HEK293 (cell line): ENCODE results near the gene TMC2.
A peak's percentile ranks its signal among the peaks of the same experiment; 100 is the strongest.

Source experiments
- CTCF ChIA-PET: fragments of 350-600 bp; formaldehyde crosslinking; extraction: SDS; loops from one replicate; lab custom pipeline; 2021; ENCODE audit warnings: antibody characterized with exemption; lab: Yijun Ruan, JAX
- POLR2A ChIA-PET: fragments of 300-600 bp; formaldehyde crosslinking; extraction: SDS; loops from one replicate; lab custom pipeline; 2020; ENCODE audit warnings: antibody characterized with exemption, inconsistent platforms; lab: Yijun Ruan, JAX
- H3K27ac ChIP-seq: fragments of 200-500 bp; sonication (Bioruptor generic); 2 replicates; pipeline ENCODE4 v1.5.1; 2014; ENCODE audit warnings: low read depth, low read length, control low read depth, inconsistent platforms; ENCODE audit errors: extremely low read depth
- H3K36me3 ChIP-seq, 2 experiments: fragments of 200-500 bp in 1 of 2; sonication (Bioruptor generic) in 1 of 2; 1 replicate in 1 of 2; 2 replicates in 1 of 2; pipeline ENCODE4 v1.5.1; 2014 to 2017; ENCODE audit warnings: inconsistent platforms in 2 of 2, low read length in 2 of 2; ENCODE audit not compliant: control insufficient read depth in 2 of 2, insufficient read depth in 1 of 2
- H3K4me1 ChIP-seq: fragments of 200-500 bp; sonication (Bioruptor generic); 2 replicates; pipeline ENCODE4 v1.5.1; 2014; ENCODE audit warnings: mild to moderate bottlenecking, low read length, inconsistent platforms; ENCODE audit not compliant: control insufficient read depth, insufficient read depth
- H3K4me3 ChIP-seq: 2 replicates; pipeline ENCODE4 v1.5.1; 2011; ENCODE audit warnings: low read depth, mild to moderate bottlenecking, control low read depth, low read length, moderate library complexity
- H3K9me3 ChIP-seq: fragments of 200-500 bp; sonication (Bioruptor generic); 2 replicates; pipeline ENCODE4 v1.5.1; 2014; ENCODE audit warnings: low read depth, low read length, inconsistent platforms; ENCODE audit not compliant: control insufficient read depth, insufficient read depth
- CTCF ChIP-seq: fragments of 450-650 bp; formaldehyde crosslinking; IDR thresholded peaks from 2 replicates; pipeline ENCODE4 v1.5.1; 2016; ENCODE audit warnings: missing biosample characterization, missing genetic modification characterization
- EGR2 ChIP-seq: fragments of 450-650 bp; formaldehyde crosslinking; IDR thresholded peaks from 2 replicates; pipeline ENCODE4 v1.5.1; 2016; ENCODE audit warnings: low read depth, missing biosample characterization, missing genetic modification characterization
- KLF16 ChIP-seq: fragments of 450-650 bp; formaldehyde crosslinking; IDR thresholded peaks from 2 replicates; pipeline ENCODE4 v1.5.1; 2017; ENCODE audit warnings: missing biosample characterization, missing genetic modification characterization
- MZF1 ChIP-seq: fragments of 450-650 bp; formaldehyde crosslinking; IDR thresholded peaks from 2 replicates; pipeline ENCODE4 v1.5.1; 2017; ENCODE audit warnings: missing biosample characterization, missing genetic modification characterization, borderline replicate concordance
- OSR2 ChIP-seq: fragments of 450-650 bp; formaldehyde crosslinking; IDR thresholded peaks from 2 replicates; pipeline ENCODE4 v1.5.1; 2016; ENCODE audit warnings: missing biosample characterization, missing genetic modification characterization
- ZBTB21 ChIP-seq: fragments of 450-650 bp; formaldehyde crosslinking; IDR thresholded peaks from 2 replicates; pipeline ENCODE4 v1.5.1; 2017; ENCODE audit warnings: missing biosample characterization, missing genetic modification characterization
- ZBTB7A ChIP-seq: fragments of 450-650 bp; formaldehyde crosslinking; IDR thresholded peaks from 2 replicates; pipeline ENCODE4 v1.5.1; 2016; ENCODE audit warnings: low read depth, missing biosample characterization, missing genetic modification characterization
- ZFHX2 ChIP-seq: fragments of 450-650 bp; formaldehyde crosslinking; conservative IDR thresholded peaks from 2 replicates; pipeline ENCODE4 v1.5.1; 2016; ENCODE audit warnings: missing biosample characterization, missing genetic modification characterization
- ZNF112 ChIP-seq: fragments of 450-650 bp; formaldehyde crosslinking; IDR thresholded peaks from 2 replicates; pipeline ENCODE4 v1.5.0; 2017; ENCODE audit warnings: missing biosample characterization, missing genetic modification characterization
- ZNF174 ChIP-seq: fragments of 450-650 bp; formaldehyde crosslinking; IDR thresholded peaks from 2 replicates; pipeline ENCODE4 v1.5.0; 2017; ENCODE audit warnings: missing biosample characterization, mild to moderate bottlenecking, missing genetic modification characterization
- ZNF202 ChIP-seq: fragments of 450-650 bp; formaldehyde crosslinking; IDR thresholded peaks from 2 replicates; pipeline ENCODE4 v1.5.1; 2016; ENCODE audit warnings: missing biosample characterization, missing genetic modification characterization, borderline replicate concordance
- ZNF223 ChIP-seq: fragments of 450-650 bp; formaldehyde crosslinking; IDR thresholded peaks from 2 replicates; pipeline ENCODE4 v1.5.1; 2016; ENCODE audit warnings: missing biosample characterization, missing genetic modification characterization
- ZNF266 ChIP-seq: fragments of 450-650 bp; formaldehyde crosslinking; IDR thresholded peaks from 2 replicates; pipeline ENCODE4 v1.5.1; 2016; ENCODE audit warnings: missing biosample characterization, missing genetic modification characterization, low read depth
- ZNF404 ChIP-seq: fragments of 450-650 bp; formaldehyde crosslinking; IDR thresholded peaks from 2 replicates; pipeline ENCODE4 v1.5.1; 2017; ENCODE audit warnings: missing biosample characterization, missing genetic modification characterization
- ZNF518A ChIP-seq: fragments of 450-650 bp; formaldehyde crosslinking; conservative IDR thresholded peaks from 2 replicates; pipeline ENCODE4 v1.5.1; 2016; ENCODE audit warnings: low read depth, missing biosample characterization, missing genetic modification characterization
- ZNF624 ChIP-seq: fragments of 450-650 bp; formaldehyde crosslinking; IDR thresholded peaks from 2 replicates; pipeline ENCODE4 v1.5.1; 2017; ENCODE audit warnings: missing biosample characterization, missing genetic modification characterization
- ZNF701 ChIP-seq: fragments of 450-650 bp; formaldehyde crosslinking; IDR thresholded peaks from 2 replicates; pipeline ENCODE4 v1.5.1; 2016; ENCODE audit warnings: missing biosample characterization, missing genetic modification characterization

TMC2 gene

GRCh38 chr20:2518558-2518957 is 17.8 kb upstream of the TMC2 start:
- TF ChIP-seq ZFHX2 (tag by site-specific recombination) (peak; percentile 98), ZNF701 (no peak), ZNF518A (tag by site-specific recombination) (no peak), EGR2 (peak; percentile 99)
- POLR2A ChIA-PET: no interaction called here
- Histone ChIP-seq H3K4me1 (no peaks in the 10 kb centered on the region), H3K27ac (no peak overlapping the region), H3K9me3 (no peaks in the 10 kb centered on the region), H3K4me3 (no peak overlapping the region), H3K36me3 (no peaks in the 10 kb centered on the region)
- CTCF ChIA-PET: interaction anchor here (0.7 to 7.7 kb wide), 3 partner anchors 129 to 1197 kb away, joined by 3 to 166 read pairs (median 4); partner anchors contain the start of gene NOP56

- H3K4me1 ChIP-seq: no peaks in the 10 kb centered on the region
- POLR2A ChIA-PET: interaction anchor here (0.6 to 1.2 kb wide), 2 partner anchors 80 to 133 kb away, joined by 6 to 7 read pairs; partner anchors contain the start of gene NOP56
- H3K27ac ChIP-seq: no peak overlapping the region
- TF ChIP-seq ZBTB7A (tag by site-specific recombination): no peak
- no peak for TF ChIP-seq MZF1 (tag by site-specific recombination)
- no peaks in the 10 kb centered on the region for H3K36me3 ChIP-seq
- H3K9me3 ChIP-seq: no peaks in the 10 kb centered on the region
- CTCF ChIA-PET: interaction anchor here (0.7 to 7.7 kb wide), 5 partner anchors 20 to 218 kb away, joined by 3 to 166 read pairs (median 5); partner anchors contain the start of gene NOP56
- no peak overlapping the region for H3K4me3 ChIP-seq
Measured at GRCh38 chr20:2519115-2519809, 17.1 kb upstream of the TMC2 start.

- TF ChIP-seq ZNF266 (tag by site-specific recombination) (no peak), KLF16 (no peak), ZNF174 (tag by site-specific recombination) (no peak), ZBTB21 (tag by site-specific recombination) (no peak), ZNF223 (no peak), ZNF202 (tag by site-specific recombination) (no peak), OSR2 (tag by site-specific recombination) (no peak), CTCF (tag by site-specific recombination) (no peak), ZNF112 (no peak), ZNF624 (tag by site-specific recombination) (no peak), ZNF404 (tag by site-specific recombination) (no peak)
- H3K36me3 ChIP-seq: no peaks in the 10 kb centered on the region
- H3K4me1 ChIP-seq: no peaks in the 10 kb centered on the region; the same call in 1 of the 2 replicates
- no peak overlapping the region for H3K4me3 ChIP-seq
- no peak overlapping the region for H3K27ac ChIP-seq
- H3K9me3 ChIP-seq: no peaks in the 10 kb centered on the region
- ChIA-PET POLR2A (interaction anchor here (1.2 kb wide), 1 partner anchor 131 kb away, joined by 6 read pairs; the partner anchor contains the start of gene NOP56), CTCF (interaction anchor here (0.6 to 7.7 kb wide), 14 partner anchors 11 to 962 kb away, joined by 3 to 171 read pairs (median 4); partner anchors contain the start of genes NOP56 and ZNF343)
Measured at GRCh38 chr20:2520617-2521016, 15.8 kb upstream of the TMC2 start.
